ENCODE measurements around the gene MYH7. TPM values are rescaled to one million over a fixed set of nuclear protein-coding genes. Genes with fewer than 3 reads are reported as not detected.

The MYH7 gene
- total and polyA plus RNA-seq, 8 donors = 0.23 to 4.9 (median 2.4) TPM; not detected in 4

DNA sequence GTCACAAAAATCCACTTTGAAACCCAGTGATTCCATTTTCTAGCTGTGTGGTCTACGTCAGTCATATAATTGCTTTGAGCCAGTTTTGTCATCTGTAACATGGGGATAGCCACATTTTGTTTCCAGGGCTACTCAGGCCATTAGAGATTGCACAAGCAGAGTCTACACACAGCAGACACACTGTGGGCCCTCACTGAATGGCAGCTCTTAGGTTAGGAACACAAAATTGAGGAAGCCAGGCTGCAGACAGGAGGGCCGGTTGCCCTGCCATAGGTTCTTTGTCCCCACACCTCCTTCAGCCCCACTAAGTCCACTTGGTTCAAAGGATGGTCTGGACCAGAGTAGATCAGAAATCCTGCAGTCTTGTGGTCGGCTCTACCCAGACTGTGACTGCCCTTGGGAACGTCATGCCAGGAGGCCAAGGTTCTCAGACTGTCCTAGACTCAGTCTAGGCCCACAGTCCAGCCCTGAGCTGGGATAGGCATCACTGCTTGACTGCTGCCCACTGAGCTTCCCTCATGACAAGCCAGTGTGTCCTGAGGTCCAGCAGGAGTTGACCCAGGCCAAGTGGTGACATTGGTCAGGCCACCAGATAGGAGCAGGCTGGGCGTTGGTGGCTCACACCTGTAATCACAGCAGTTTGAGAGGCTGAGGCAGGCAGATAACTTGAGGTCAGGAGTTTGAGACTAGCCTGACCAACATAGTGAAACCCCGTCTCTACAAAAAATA lies 3.8 kb upstream of the MYH7 start:
- Histone ChIP-seq H3K27me3 (no peaks in the 10 kb centered on the region), H3K9me3 (no peaks in the 10 kb centered on the region), H3K27ac (no peak overlapping the region), H3K36me3 (no peaks in the 10 kb centered on the region), H3K4me3 (no peak overlapping the region), H3K4me1 (no peaks in the 10 kb centered on the region)
- 86 to 95% (median 90%) methylated on average over 6 of the region's 6 CpGs for WGBS, 5 donors
- intact Hi-C loops (cut with DNase I; ENCODE audit: low total_unique reads) = no loop called here
- TF ChIP-seq POLR2AphosphoS5 (IDR thresholded peaks at IDR 0.05) (no peak), EP300 (IDR thresholded peaks at IDR 0.05) (no peak), POLR2A (IDR thresholded peaks at IDR 0.05) (no peak)
- TF ChIP-seq, protein P1, sequence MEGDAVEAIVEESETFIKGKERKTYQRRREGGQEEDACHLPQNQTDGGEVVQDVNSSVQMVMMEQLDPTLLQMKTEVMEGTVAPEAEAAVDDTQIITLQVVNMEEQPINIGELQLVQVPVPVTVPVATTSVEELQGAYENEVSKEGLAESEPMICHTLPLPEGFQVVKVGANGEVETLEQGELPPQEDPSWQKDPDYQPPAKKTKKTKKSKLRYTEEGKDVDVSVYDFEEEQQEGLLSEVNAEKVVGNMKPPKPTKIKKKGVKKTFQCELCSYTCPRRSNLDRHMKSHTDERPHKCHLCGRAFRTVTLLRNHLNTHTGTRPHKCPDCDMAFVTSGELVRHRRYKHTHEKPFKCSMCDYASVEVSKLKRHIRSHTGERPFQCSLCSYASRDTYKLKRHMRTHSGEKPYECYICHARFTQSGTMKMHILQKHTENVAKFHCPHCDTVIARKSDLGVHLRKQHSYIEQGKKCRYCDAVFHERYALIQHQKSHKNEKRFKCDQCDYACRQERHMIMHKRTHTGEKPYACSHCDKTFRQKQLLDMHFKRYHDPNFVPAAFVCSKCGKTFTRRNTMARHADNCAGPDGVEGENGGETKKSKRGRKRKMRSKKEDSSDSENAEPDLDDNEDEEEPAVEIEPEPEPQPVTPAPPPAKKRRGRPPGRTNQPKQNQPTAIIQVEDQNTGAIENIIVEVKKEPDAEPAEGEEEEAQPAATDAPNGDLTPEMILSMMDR (IDR thresholded peaks at IDR 0.05) = no peak
- DNase-seq = no peak

DNA sequence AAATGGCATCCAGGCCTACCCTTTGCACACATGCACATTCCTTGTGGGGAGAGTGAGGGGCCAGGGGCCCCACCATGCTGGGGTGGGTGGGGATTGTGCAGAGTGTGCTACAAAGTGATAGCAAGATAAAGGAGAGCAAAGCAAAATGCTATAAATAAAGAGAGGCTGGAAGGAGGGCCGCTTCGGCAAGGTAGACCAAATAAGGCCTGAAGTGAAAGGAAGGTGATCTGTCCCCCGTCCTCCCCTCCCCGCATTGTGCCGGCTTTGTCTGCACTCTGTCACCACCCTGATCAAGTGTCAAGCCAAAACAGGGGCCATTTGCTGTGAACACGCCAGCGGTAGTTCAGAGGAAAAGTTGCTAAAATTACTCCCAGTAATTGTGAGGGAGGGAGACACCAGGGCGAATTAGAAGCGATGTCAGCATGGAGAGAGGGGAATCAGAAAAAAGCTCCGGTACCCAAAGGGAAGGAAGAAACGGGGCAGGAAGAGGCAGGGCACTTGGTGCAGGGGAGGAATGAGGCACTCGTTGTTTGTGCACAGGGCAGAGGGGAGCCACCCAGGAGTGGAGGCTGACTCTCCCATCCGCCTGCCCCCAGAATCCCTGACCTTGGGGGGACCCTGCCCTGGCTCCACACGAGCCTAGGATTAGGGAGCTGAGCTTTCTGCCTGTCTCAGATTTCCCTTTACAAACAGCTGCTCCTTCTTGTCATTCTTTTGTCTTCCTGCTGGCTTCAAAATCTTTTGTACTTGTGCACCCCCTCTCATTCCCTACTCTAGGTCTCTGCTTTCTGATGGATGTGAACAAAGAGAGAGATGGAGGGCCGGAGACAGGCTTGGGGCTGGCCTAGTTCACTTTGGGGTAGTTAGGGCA lies 2.9 kb upstream of the MYH7 start:
- Histone ChIP-seq H3K9me3 (no peaks in the 10 kb centered on the region), H3K36me3 (no peaks in the 10 kb centered on the region), H3K4me1 (no peaks in the 10 kb centered on the region), H3K27ac (peak overlapping the region in 1 of 5 donors; percentile 2), H3K27me3 (peaks cover 0 to 2% (median 0%) of the 10 kb centered on the region in 3 donors), H3K4me3 (no peak overlapping the region)
- intact Hi-C loops (cut with DNase I; ENCODE audit: low total_unique reads) = no loop called here
- 51 to 62% (median 59%) methylated on average over 15 of the region's 15 CpGs for WGBS, 5 donors
- TF ChIP-seq POLR2AphosphoS5 (IDR thresholded peaks at IDR 0.05) (no peak), POLR2A (IDR thresholded peaks at IDR 0.05) (no peak), EP300 (IDR thresholded peaks at IDR 0.05) (no peak)
- TF ChIP-seq, protein P1 (IDR thresholded peaks at IDR 0.05) = no peak
- DNase-seq = peak in 1 of 2 donors; percentile 51

DNA sequence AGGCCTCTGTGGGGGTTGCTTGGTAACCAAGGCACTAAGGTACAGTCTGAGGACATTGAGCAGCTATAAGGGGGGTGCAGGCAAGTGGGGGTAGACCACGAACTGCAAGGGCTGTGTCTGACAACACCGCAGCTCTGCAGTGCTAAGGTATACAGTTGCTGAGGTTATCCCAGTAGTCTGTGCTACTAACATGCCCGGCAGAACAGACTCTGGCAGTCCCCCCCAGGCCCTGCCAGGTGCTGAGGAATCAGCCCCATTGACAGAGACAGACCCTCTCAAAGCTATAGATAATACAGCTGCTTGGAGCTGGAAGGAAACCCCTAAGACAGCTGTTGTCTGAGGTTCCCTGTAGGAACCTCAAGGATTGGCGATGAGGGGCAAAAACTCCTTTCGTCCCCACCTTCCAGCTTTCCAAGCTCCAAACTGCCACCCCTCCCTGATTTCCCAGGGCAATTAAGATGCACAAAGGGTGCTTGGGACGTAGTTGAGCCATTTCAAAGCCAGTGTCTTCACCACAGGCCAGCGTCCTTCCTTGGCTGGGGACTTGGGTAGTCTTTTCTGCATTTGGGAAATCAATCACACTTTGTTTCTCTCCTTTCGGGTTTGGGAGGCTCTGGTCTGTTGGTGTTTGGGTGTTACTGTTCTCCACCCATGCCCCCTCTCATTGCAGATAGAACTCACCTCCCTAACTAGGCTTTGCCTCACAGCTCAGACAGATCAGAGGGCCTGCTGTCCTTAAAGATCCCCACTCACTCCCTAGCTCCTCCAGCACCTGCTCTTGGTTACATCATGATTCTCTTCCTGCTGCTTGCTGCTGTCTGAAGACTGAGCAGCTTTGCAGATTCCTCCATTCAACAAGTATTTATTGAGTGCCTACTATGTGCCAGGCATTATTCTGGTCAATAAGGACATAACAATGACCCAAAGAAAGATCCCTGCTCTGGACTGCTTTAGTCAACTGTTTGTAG lies 2.0 kb upstream of the MYH7 start:
- intact Hi-C loops (cut with DNase I; ENCODE audit: low total_unique reads) = no loop called here
- WGBS, 5 donors = 64 to 79% (median 74%) methylated on average over 6 to 8 of the region's 8 CpGs
- Histone ChIP-seq H3K4me3 (no peak overlapping the region), H3K9me3 (no peaks in the 10 kb centered on the region), H3K27ac (no peak overlapping the region), H3K27me3 (peaks cover 0 to 7% (median 0%) of the 10 kb centered on the region in 3 donors), H3K4me1 (no peaks in the 10 kb centered on the region), H3K36me3 (no peaks in the 10 kb centered on the region)
- TF ChIP-seq, protein P1 (IDR thresholded peaks at IDR 0.05) = no peak
- no peak for TF ChIP-seq POLR2AphosphoS5 (IDR thresholded peaks at IDR 0.05)
- TF ChIP-seq POLR2A (IDR thresholded peaks at IDR 0.05) = no peak
- no peak for TF ChIP-seq EP300 (IDR thresholded peaks at IDR 0.05)
- DNase-seq = no peak
